ENCODE measurements around the gene LDB1.

Gene LDB1

GRCh38 chr10:102120991-102121738 lies 997 bp upstream of the LDB1 start:
- Histone ChIP-seq H2BK5ac (ENCODE audit: low read length) (peak overlapping the region; percentile 99), H2BK120ac (ENCODE audit: low read depth, low read length) (peak overlapping the region; percentile 89), H4K8ac (ENCODE audit: low read depth, low read length) (no peak overlapping the region), H3K79me1 (ENCODE audit: low read depth, low read length) (peaks cover 6% of the 10 kb centered on the region), H2BK15ac (ENCODE audit: low read length) (peak overlapping the region; percentile 65), H3K14ac (ENCODE audit: low read length) (no peak overlapping the region), H3K27ac (replicated peaks; ENCODE audit: low read length) (peak overlapping the region; percentile 98), H3K4me3 (ENCODE audit: low read length in 2 of 2) (peak overlapping the region; percentile 86 to 92), H3K9ac (ENCODE audit: low read depth, low read length, poor library complexity) (peak overlapping the region; percentile 87), H2BK12ac (ENCODE audit: low read length) (peak overlapping the region; percentile 19), H4K91ac (ENCODE audit: low read depth, low read length, poor library complexity) (no peak overlapping the region), H3K36me3 (replicated peaks in 1 of 2; ENCODE audit: control insufficient read depth in 2 of 2, insufficient read depth in 2 of 2, low read length in 2 of 2) (no peaks in the 10 kb centered on the region), H3K27me3 (ENCODE audit: control insufficient read depth in 3 of 3, insufficient read depth in 3 of 3, low read depth in 1 of 3, low read length in 3 of 3) (no peaks in the 10 kb centered on the region), H2AFZ (ENCODE audit: low read length) (peak overlapping the region; percentile 89), H3K18ac (ENCODE audit: low read length) (peak overlapping the region; percentile 97), H3K9me3 (replicated peaks in 1 of 2; ENCODE audit: control insufficient read depth in 2 of 2, insufficient read depth in 1 of 2, low read depth in 1 of 2, low read length in 2 of 2) (no peaks in the 10 kb centered on the region), H3K4me1 (ENCODE audit: control insufficient read depth in 2 of 2, insufficient read depth in 1 of 2, low read depth in 1 of 2, low read length in 2 of 2) (peaks cover 39 to 43% of the 10 kb centered on the region in 2 donors), H2AK5ac (ENCODE audit: low read depth, low read length) (peak overlapping the region; percentile 29), H3K4me2 (ENCODE audit: insufficient read depth, low read length, poor library complexity, severe bottlenecking) (peak overlapping the region; percentile 98), H3K23ac (ENCODE audit: low read depth, low read length, poor library complexity) (peak overlapping the region; percentile 94), H3K4ac (ENCODE audit: low read length) (no peak overlapping the region)
- no CpG with 5 or more reads among the region's 15 CpGs for WGBS, 2 donors (ENCODE audit: extremely low coverage in 2 of 2, insufficient read length in 2 of 2, insufficient replicate concordance in 1 of 2)
- DNase-seq (ENCODE audit: low spot score) = peak; percentile 77

GRCh38 chr10:102119417-102120141 lies 589 bp downstream of the LDB1 start:
- Histone ChIP-seq H3K27ac (replicated peaks; ENCODE audit: low read length) (peak overlapping the region; percentile 98), H3K4me2 (ENCODE audit: insufficient read depth, low read length, poor library complexity, severe bottlenecking) (peak overlapping the region; percentile 98), H3K4ac (ENCODE audit: low read length) (no peak overlapping the region), H3K9ac (ENCODE audit: low read depth, low read length, poor library complexity) (peak overlapping the region; percentile 99), H2AK5ac (ENCODE audit: low read depth, low read length) (peak overlapping the region; percentile 59), H3K9me3 (replicated peaks in 1 of 2; ENCODE audit: control insufficient read depth in 2 of 2, insufficient read depth in 1 of 2, low read depth in 1 of 2, low read length in 2 of 2) (no peaks in the 10 kb centered on the region), H2AFZ (ENCODE audit: low read length) (peak overlapping the region; percentile 26), H3K36me3 (replicated peaks in 1 of 2; ENCODE audit: control insufficient read depth in 2 of 2, insufficient read depth in 2 of 2, low read length in 2 of 2) (no peaks in the 10 kb centered on the region), H3K27me3 (ENCODE audit: control insufficient read depth in 3 of 3, insufficient read depth in 3 of 3, low read depth in 1 of 3, low read length in 3 of 3) (no peaks in the 10 kb centered on the region), H3K23ac (ENCODE audit: low read depth, low read length, poor library complexity) (peak overlapping the region; percentile 94), H4K91ac (ENCODE audit: low read depth, low read length, poor library complexity) (peak overlapping the region; percentile 75), H3K4me1 (ENCODE audit: control insufficient read depth in 2 of 2, insufficient read depth in 1 of 2, low read depth in 1 of 2, low read length in 2 of 2) (peaks cover 45 to 54% of the 10 kb centered on the region in 2 donors), H2BK12ac (ENCODE audit: low read length) (peak overlapping the region; percentile 25), H2BK15ac (ENCODE audit: low read length) (peak overlapping the region; percentile 97), H3K79me1 (ENCODE audit: low read depth, low read length) (peaks cover 6% of the 10 kb centered on the region), H2BK5ac (ENCODE audit: low read length) (peak overlapping the region; percentile 99), H3K4me3 (ENCODE audit: low read length in 2 of 2) (peak overlapping the region; percentile 86 to 92), H4K8ac (ENCODE audit: low read depth, low read length) (no peak overlapping the region), H3K18ac (ENCODE audit: low read length) (peak overlapping the region; percentile 99), H3K14ac (ENCODE audit: low read length) (peak overlapping the region; percentile 97), H2BK120ac (ENCODE audit: low read depth, low read length) (peak overlapping the region; percentile 84)
- peak; percentile 48 for DNase-seq (ENCODE audit: low spot score)
- WGBS, 2 donors (ENCODE audit: extremely low coverage in 2 of 2, insufficient read length in 2 of 2, insufficient replicate concordance in 1 of 2) = no CpG with 5 or more reads among the region's 22 CpGs

- Histone ChIP-seq H4K8ac (ENCODE audit: low read depth, low read length) (no peak overlapping the region), H4K91ac (ENCODE audit: low read depth, low read length, poor library complexity) (no peak overlapping the region), H3K27me3 (ENCODE audit: control insufficient read depth in 3 of 3, insufficient read depth in 3 of 3, low read depth in 1 of 3, low read length in 3 of 3) (no peaks in the 10 kb centered on the region), H3K36me3 (replicated peaks in 1 of 2; ENCODE audit: control insufficient read depth in 2 of 2, insufficient read depth in 2 of 2, low read length in 2 of 2) (peaks cover 0 to under 1% of the 10 kb centered on the region in 2 donors), H2BK5ac (ENCODE audit: low read length) (no peak overlapping the region), H3K14ac (ENCODE audit: low read length) (no peak overlapping the region), H3K9me3 (replicated peaks in 1 of 2; ENCODE audit: control insufficient read depth in 2 of 2, insufficient read depth in 1 of 2, low read depth in 1 of 2, low read length in 2 of 2) (no peaks in the 10 kb centered on the region), H2BK12ac (ENCODE audit: low read length) (no peak overlapping the region), H3K79me1 (ENCODE audit: low read depth, low read length) (peaks cover 6% of the 10 kb centered on the region), H2BK120ac (ENCODE audit: low read depth, low read length) (no peak overlapping the region), H2AFZ (ENCODE audit: low read length) (no peak overlapping the region), H2BK15ac (ENCODE audit: low read length) (no peak overlapping the region), H3K4me2 (ENCODE audit: insufficient read depth, low read length, poor library complexity, severe bottlenecking) (peak overlapping the region; percentile 49), H3K4me1 (ENCODE audit: control insufficient read depth in 2 of 2, insufficient read depth in 1 of 2, low read depth in 1 of 2, low read length in 2 of 2) (peaks cover 45 to 54% of the 10 kb centered on the region in 2 donors), H3K18ac (ENCODE audit: low read length) (no peak overlapping the region), H3K23ac (ENCODE audit: low read depth, low read length, poor library complexity) (no peak overlapping the region), H3K27ac (replicated peaks; ENCODE audit: low read length) (peak overlapping the region; percentile 44), H3K4ac (ENCODE audit: low read length) (no peak overlapping the region), H3K4me3 (ENCODE audit: low read length in 2 of 2) (peak overlapping the region in 1 of 2 donors; percentile 86), H3K9ac (ENCODE audit: low read depth, low read length, poor library complexity) (peak overlapping the region; percentile 52), H2AK5ac (ENCODE audit: low read depth, low read length) (peak overlapping the region; percentile 6)
- no peak for DNase-seq (ENCODE audit: low spot score)
- WGBS, 2 donors (ENCODE audit: extremely low coverage in 2 of 2, insufficient read length in 2 of 2, insufficient replicate concordance in 1 of 2) = no CpG with 5 or more reads among the region's 6 CpGs
Measured at GRCh38 chr10:102118867-102119266, 1.3 kb downstream of the LDB1 start.
